OCI-LY7 (cell line): ENCODE results near the gene WDFY3. TPM values are rescaled to one million over a fixed set of nuclear protein-coding genes. Genes with fewer than 3 reads are reported as not detected.

ENCODE experiments used
- Bru-seq: library from RNA; stranded (reverse); fragments of 400-500 nt; gene quantifications from one replicate; lab custom pipeline; 2021; lab: Mats Ljungman, UMichigan
- BruChase-seq, 2 experiments: library from RNA; stranded (reverse); fragments of 400-500 nt; gene quantifications; one replicate each; lab custom pipeline; 2021; lab: Mats Ljungman, UMichigan
- BruUV-seq: library from RNA; stranded (reverse); fragments of 400-500 nt; replicated peaks from 2 replicates; lab custom pipeline; 2021; lab: Mats Ljungman, UMichigan
- CTCF ChIA-PET: fragments of 300-600 bp; sonication (Branson Sonifier 250); formaldehyde crosslinking; loops from one replicate; lab custom pipeline; 2022; ENCODE audit warnings: antibody characterized with exemption; ENCODE audit not compliant: unreplicated experiment; lab: Charles Lee
- POLR2A ChIA-PET: fragments of 300-600 bp; sonication (Branson Sonifier 250); formaldehyde crosslinking; loops from one replicate; lab custom pipeline; 2022; ENCODE audit warnings: antibody characterized with exemption; lab: Charles Lee
- DNase-seq: peaks from one replicate; pipeline ENCODE4 v3.0.0-alpha.2; 2015; ENCODE audit warnings: low spot score
- H2AFZ ChIP-seq: fragments of 200-600 bp; sonication (generic), shearing (Covaris generic); 2 replicates; pipeline ENCODE4 v1.6.1; 2014; ENCODE audit warnings: mild to moderate bottlenecking, antibody characterized with exemption, low read length, moderate library complexity
- H3K27ac ChIP-seq: fragments of 200-600 bp; sonication (generic); 2 replicates; pipeline ENCODE4 v1.5.1; 2014; ENCODE audit warnings: mixed run types, low read depth, mild to moderate bottlenecking, moderate library complexity, low read length, inconsistent platforms; ENCODE audit not compliant: poor library complexity, severe bottlenecking
- H3K36me3 ChIP-seq: fragments of 200-600 bp; sonication (generic); 2 replicates; pipeline ENCODE4 v1.6.1; 2014; ENCODE audit warnings: mild to moderate bottlenecking, antibody characterized with exemption, low read length, moderate library complexity, mixed read lengths; ENCODE audit not compliant: insufficient read depth
- H3K4me1 ChIP-seq: fragments of 200-600 bp; sonication (generic); 2 replicates; pipeline ENCODE4 v1.5.1; 2014; ENCODE audit warnings: mild to moderate bottlenecking, low read length; ENCODE audit not compliant: insufficient read depth, poor library complexity, severe bottlenecking
- H3K4me2 ChIP-seq: fragments of 200-600 bp; sonication (generic); 2 replicates; pipeline ENCODE4 v1.6.1; 2014; ENCODE audit warnings: mild to moderate bottlenecking, low read length
- H3K4me3 ChIP-seq: fragments of 200-600 bp; sonication (generic); 2 replicates; pipeline ENCODE4 v1.5.1; 2014; ENCODE audit warnings: mild to moderate bottlenecking, low read depth, low read length; ENCODE audit not compliant: poor library complexity, severe bottlenecking
- H3K79me2 ChIP-seq: fragments of 200-600 bp; sonication (generic); 2 replicates; pipeline ENCODE4 v1.6.1; 2016; ENCODE audit warnings: low read depth, mild to moderate bottlenecking, low read length, moderate library complexity, mixed read lengths; ENCODE audit not compliant: insufficient read depth
- H3K9me2 ChIP-seq: fragments of 200-600 bp; sonication (generic); 2 replicates; pipeline ENCODE4 v1.6.1; 2016; ENCODE audit warnings: mild to moderate bottlenecking, low read length, mixed read lengths; ENCODE audit not compliant: insufficient read depth
- H3K9me3 ChIP-seq: fragments of 200-600 bp; sonication (generic); 2 replicates; pipeline ENCODE4 v1.6.1; 2014; ENCODE audit warnings: mild to moderate bottlenecking, mixed run types, low read length, mixed read lengths
- H4K20me1 ChIP-seq: fragments of 200-600 bp; sonication (generic); 2 replicates; pipeline ENCODE4 v1.6.1; 2014; ENCODE audit warnings: mild to moderate bottlenecking, antibody characterized with exemption, low read length, moderate library complexity, mixed read lengths; ENCODE audit not compliant: insufficient read depth
- CTCF ChIP-seq: fragments of 200-600 bp; sonication (generic); conservative IDR thresholded peaks from 2 replicates; pipeline ENCODE4 v1.5.1; 2014; ENCODE audit warnings: mild to moderate bottlenecking, antibody characterized with exemption, low read length, moderate library complexity, mixed read lengths
- EZH2phosphoT487 ChIP-seq: fragments of 200-600 bp; sonication (generic); IDR thresholded peaks from 2 replicates; pipeline ENCODE4 v1.6.1; 2018; ENCODE audit warnings: low read depth, borderline replicate concordance, mild to moderate bottlenecking, mixed run types, antibody characterized with exemption, low read length, moderate library complexity, mixed read lengths
- intact Hi-C: fragments of 100-400 bp; cut with micrococcal nuclease; formaldehyde crosslinking; loops from one replicate; pipeline ENCODE4 v1.10.0; 2022; ENCODE audit not compliant: unreplicated experiment
- long read RNA-seq: library from polyadenylated mRNA; stranded (forward); transcript quantifications from one replicate; pipeline ENCODE4 v2.0.0, GENCODE V29; 2022
- total RNA-seq, 2 experiments: library from RNA; depleted of rRNA in 1 of 2; stranded (reverse); fragments of >200 nt in 1 of 2; shearing (Covaris generic) in 1 of 2; gene quantifications; 2 replicates each; pipeline ENCODE4 v1.2.3, GENCODE V29; 2014 to 2022

The WDFY3 gene
- total RNA-seq (2014; rRNA removed; shearing (Covaris generic)) (not detected in 2 replicates), total RNA-seq (2022) (not detected in 2 replicates), Bru-seq, nascent RNA (percentile 7 among the genes with signal in this experiment), BruChase-seq, experiment 1, labeled RNA remaining after a 6-hour chase (percentile 7 among the genes with signal in this experiment), BruChase-seq, experiment 2, labeled RNA remaining after a 2-hour chase (percentile 8 among the genes with signal in this experiment)
- long read RNA-seq, result 0 reads

- ChIA-PET POLR2A (no interaction called here), CTCF (no interaction called here)
- TF ChIP-seq EZH2phosphoT487, result no peak
- TF ChIP-seq CTCF, result no peak
- Histone ChIP-seq H3K9me3 (no peaks in the 10 kb centered on the region), H3K4me1 (no peaks in the 10 kb centered on the region), H2AFZ (no peak within 1 kb of the TSS), H3K36me3 (no peaks in the 10 kb centered on the region), H4K20me1 (no peaks in the 10 kb centered on the region), H3K4me3 (no peak within 1 kb of the TSS), H3K27ac (no peak within 1 kb of the TSS), H3K79me2 (no peaks in the 10 kb centered on the region), H3K4me2 (no peak within 1 kb of the TSS), H3K9me2 (no peaks in the 10 kb centered on the region)
- intact Hi-C loops, result no loop called here
- no peak for DNase-seq
- no TSS peak for BruUV-seq
These were observed at the start of gene WDFY3 for GRCh38 chr4:84966382-84967242. TSS of gene WDFY3 (minus strand) at chr4:84966690. CDS start at chr4:84860591, 106,099 bp downstream.

- intact Hi-C loops, result no loop called here
These were observed 39.4 kb upstream of the WDFY3 start for GRCh38 chr4:85005865-85006377.

More at GRCh38 chr4:85005865-85006377, 39.4 kb upstream of the WDFY3 start:
- H3K4me1 ChIP-seq, result no peaks in the 10 kb centered on the region
- H3K27ac ChIP-seq, result no peak overlapping the region
- no peaks in the 10 kb centered on the region for H3K79me2 ChIP-seq
- no TSS peak for BruUV-seq
- H3K4me2 ChIP-seq, result no peak overlapping the region
- ChIA-PET POLR2A (interaction anchor here (0.5 to 0.6 kb wide), 2 partner anchors 509 to 805 kb away, joined by 3 read pairs; no protein-coding TSS in a partner anchor), CTCF (no interaction called here)
- DNase-seq, result no peak
- H3K36me3 ChIP-seq, result no peaks in the 10 kb centered on the region
- no peaks in the 10 kb centered on the region for H4K20me1 ChIP-seq
- H3K9me2 ChIP-seq, result no peaks in the 10 kb centered on the region
- H3K4me3 ChIP-seq, result no peak overlapping the region
- no peak overlapping the region for H2AFZ ChIP-seq
- no peaks in the 10 kb centered on the region for H3K9me3 ChIP-seq
- no peak for TF ChIP-seq CTCF
- TF ChIP-seq EZH2phosphoT487, result no peak
